ENCODE data around the gene CLEC19A.

CLEC19A gene

GRCh38 chr16:19323596-19323995 lies 38.1 kb downstream of the CLEC19A start:
- no peak for DNase-seq (ENCODE audit: low read depth)
- TF ChIP-seq CTCF (IDR thresholded peaks at IDR 0.05; ENCODE audit: low read depth, low read length) (no peak), POLR2A (IDR thresholded peaks at IDR 0.05; ENCODE audit: extremely low read depth, insufficient read length) (no peak), MYC (IDR thresholded peaks at IDR 0.05; ENCODE audit: low read depth, low read length) (no peak)
- TF ChIP-seq, protein P1, sequence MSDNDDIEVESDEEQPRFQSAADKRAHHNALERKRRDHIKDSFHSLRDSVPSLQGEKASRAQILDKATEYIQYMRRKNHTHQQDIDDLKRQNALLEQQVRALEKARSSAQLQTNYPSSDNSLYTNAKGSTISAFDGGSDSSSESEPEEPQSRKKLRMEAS (IDR thresholded peaks at IDR 0.05; ENCODE audit: low read depth, low read length) = no peak
- no peak overlapping the region for H3K4me3 ChIP-seq (ENCODE audit: low read depth, low read length)

GRCh38 chr16:19328364-19328763 lies 42.8 kb downstream of the CLEC19A start:
- no peak for DNase-seq (ENCODE audit: low read depth)
- no peak overlapping the region for H3K4me3 ChIP-seq (ENCODE audit: low read depth, low read length)
- TF ChIP-seq MYC (IDR thresholded peaks at IDR 0.05; ENCODE audit: low read depth, low read length) (no peak), POLR2A (IDR thresholded peaks at IDR 0.05; ENCODE audit: extremely low read depth, insufficient read length) (no peak), CTCF (IDR thresholded peaks at IDR 0.05; ENCODE audit: low read depth, low read length) (no peak)
- TF ChIP-seq, protein P1 (IDR thresholded peaks at IDR 0.05; ENCODE audit: low read depth, low read length) = no peak

- no peak overlapping the region for H3K4me3 ChIP-seq (ENCODE audit: low read depth, low read length)
- no peak for DNase-seq (ENCODE audit: low read depth)
- TF ChIP-seq POLR2A (IDR thresholded peaks at IDR 0.05; ENCODE audit: extremely low read depth, insufficient read length) (no peak), MYC (IDR thresholded peaks at IDR 0.05; ENCODE audit: low read depth, low read length) (no peak), CTCF (IDR thresholded peaks at IDR 0.05; ENCODE audit: low read depth, low read length) (no peak)
- TF ChIP-seq, protein P1 (IDR thresholded peaks at IDR 0.05; ENCODE audit: low read depth, low read length) = no peak
Measured at GRCh38 chr16:19329932-19330331, 44.4 kb downstream of the CLEC19A start.

DNA sequence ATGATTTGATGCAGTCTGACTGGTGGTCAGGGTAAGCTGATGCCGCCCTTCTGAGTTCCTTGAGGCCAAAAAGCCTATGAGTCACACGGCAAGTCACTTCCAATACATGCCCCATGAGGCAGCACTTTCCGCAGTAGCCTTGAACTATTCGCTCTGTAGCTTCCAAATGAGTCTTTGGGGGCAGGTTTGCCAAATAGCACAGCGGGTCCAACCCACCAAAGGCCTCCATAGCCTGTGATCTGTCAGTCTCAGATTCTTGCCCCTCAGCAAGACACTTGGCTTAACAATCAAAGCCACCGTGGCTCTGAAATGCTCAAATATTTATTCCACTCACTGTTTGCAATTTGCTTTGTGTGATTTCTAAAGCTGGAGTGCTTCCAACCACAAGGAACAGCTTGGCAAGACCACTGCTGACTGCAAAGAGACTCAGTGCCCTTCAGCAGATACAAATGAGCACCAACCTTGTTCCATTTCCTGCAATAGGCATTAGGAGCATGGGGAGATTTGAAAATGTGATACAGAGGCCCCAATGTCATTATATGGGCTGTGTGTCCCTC lies 45.4 kb downstream of the CLEC19A start:
- no peak overlapping the region for H3K4me3 ChIP-seq (ENCODE audit: low read depth, low read length)
- no peak for TF ChIP-seq CTCF (IDR thresholded peaks at IDR 0.05; ENCODE audit: low read depth, low read length)
- TF ChIP-seq MYC (IDR thresholded peaks at IDR 0.05; ENCODE audit: low read depth, low read length) = no peak
- TF ChIP-seq, protein P1 (IDR thresholded peaks at IDR 0.05; ENCODE audit: low read depth, low read length) = no peak
- no peak for TF ChIP-seq POLR2A (IDR thresholded peaks at IDR 0.05; ENCODE audit: extremely low read depth, insufficient read length)
- DNase-seq (ENCODE audit: low read depth) = peak; percentile 2

DNA sequence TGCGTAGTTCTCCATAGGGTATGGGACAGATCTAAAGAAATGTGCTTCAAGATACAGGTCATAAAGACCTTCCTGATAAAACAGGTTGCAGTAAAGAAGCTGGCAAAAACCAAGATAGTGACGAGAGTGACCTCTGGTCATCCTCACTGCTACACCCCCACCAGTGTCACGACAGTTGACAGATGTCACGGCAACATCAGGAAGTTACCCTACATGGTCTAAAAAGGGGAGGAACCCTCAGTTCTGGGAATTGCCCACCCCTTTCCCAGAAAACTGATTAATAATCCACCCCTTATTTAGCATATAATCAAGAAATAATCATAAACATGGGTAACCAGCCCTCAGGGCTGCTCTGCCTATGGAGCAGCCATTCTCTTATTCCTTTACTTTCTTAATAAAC lies 46.3 kb downstream of the CLEC19A start:
- TF ChIP-seq CTCF (IDR thresholded peaks at IDR 0.05; ENCODE audit: low read depth, low read length) (no peak), MYC (IDR thresholded peaks at IDR 0.05; ENCODE audit: low read depth, low read length) (no peak), POLR2A (IDR thresholded peaks at IDR 0.05; ENCODE audit: extremely low read depth, insufficient read length) (no peak)
- TF ChIP-seq, protein P1 (IDR thresholded peaks at IDR 0.05; ENCODE audit: low read depth, low read length) = no peak
- no peak for DNase-seq (ENCODE audit: low read depth)
- no peak overlapping the region for H3K4me3 ChIP-seq (ENCODE audit: low read depth, low read length)

Data from NB4 (cell line).